ENCODE data around the gene PHAF1.

The PHAF1 gene

GRCh38 chr16:67186550-67186950 is 76.8 kb downstream of the PHAF1 start:
- TF ChIP-seq NFIC (IDR thresholded peaks at IDR 0.05) (no peak), YY1 (IDR thresholded peaks at IDR 0.05; ENCODE audit: low read depth) (no peak), EP300 (IDR thresholded peaks at IDR 0.05; ENCODE audit: borderline replicate concordance) (no peak), RAD21 (IDR thresholded peaks at IDR 0.05; ENCODE audit: low read depth) (no peak), EGR1 (IDR thresholded peaks at IDR 0.05) (no peak), TAF1 (IDR thresholded peaks at IDR 0.05; ENCODE audit: low read depth) (no peak), ZBTB7A (IDR thresholded peaks at IDR 0.05; ENCODE audit: low read depth) (no peak), TCF12 (IDR thresholded peaks at IDR 0.05; ENCODE audit: low read depth) (no peak), CREB1 (IDR thresholded peaks at IDR 0.05; ENCODE audit: low read depth) (no peak), FOXM1 (IDR thresholded peaks at IDR 0.05; ENCODE audit: borderline replicate concordance, low read depth) (no peak), MAX (IDR thresholded peaks at IDR 0.05) (no peak), TEAD4 (IDR thresholded peaks at IDR 0.05) (no peak), CEBPB (IDR thresholded peaks at IDR 0.05) (no peak), REST (IDR thresholded peaks at IDR 0.05; ENCODE audit: low read depth) (no peak)
- TF ChIP-seq, protein P1, sequence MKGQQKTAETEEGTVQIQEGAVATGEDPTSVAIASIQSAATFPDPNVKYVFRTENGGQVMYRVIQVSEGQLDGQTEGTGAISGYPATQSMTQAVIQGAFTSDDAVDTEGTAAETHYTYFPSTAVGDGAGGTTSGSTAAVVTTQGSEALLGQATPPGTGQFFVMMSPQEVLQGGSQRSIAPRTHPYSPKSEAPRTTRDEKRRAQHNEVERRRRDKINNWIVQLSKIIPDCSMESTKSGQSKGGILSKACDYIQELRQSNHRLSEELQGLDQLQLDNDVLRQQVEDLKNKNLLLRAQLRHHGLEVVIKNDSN (IDR thresholded peaks at IDR 0.05) = no peak

DNA sequence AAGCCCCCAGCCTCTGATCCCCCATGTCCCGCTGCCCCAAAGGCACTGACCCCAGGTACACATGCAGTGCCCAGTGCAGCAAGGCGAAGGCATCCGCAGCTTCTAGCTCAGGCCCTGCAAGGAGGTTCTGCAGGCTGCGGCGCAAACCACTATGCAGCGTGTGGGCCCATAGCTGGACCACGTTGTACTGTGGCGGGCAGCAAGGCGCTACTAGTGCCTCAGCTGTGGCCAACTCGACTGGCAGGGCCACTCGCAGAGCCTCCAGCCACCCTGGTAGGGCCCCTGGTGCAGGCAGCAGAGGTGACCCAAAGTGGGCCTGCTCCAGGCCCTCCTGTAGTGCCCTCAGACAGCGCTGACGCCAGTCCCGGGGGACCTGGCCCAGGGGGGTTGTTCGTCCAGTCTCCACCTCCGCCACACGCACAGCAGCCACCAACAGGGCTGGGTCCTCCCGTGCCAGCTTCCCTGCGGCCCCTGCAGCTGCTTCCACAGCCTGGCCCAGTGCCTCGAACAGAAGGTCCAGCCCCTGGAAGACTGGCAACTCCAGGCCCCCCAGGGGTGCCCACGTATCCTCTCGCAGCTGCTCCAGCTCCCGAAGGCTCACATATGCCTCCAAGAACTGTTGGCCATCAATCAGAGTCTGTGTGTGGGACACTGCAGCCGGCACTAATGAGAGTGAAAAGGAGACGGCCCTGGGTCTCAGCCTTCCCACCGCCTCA is 77.6 kb downstream of the PHAF1 start:
- TF ChIP-seq CEBPB (IDR thresholded peaks at IDR 0.05) (no peak), YY1 (IDR thresholded peaks at IDR 0.05; ENCODE audit: low read depth) (no peak), REST (IDR thresholded peaks at IDR 0.05; ENCODE audit: low read depth) (no peak), TEAD4 (IDR thresholded peaks at IDR 0.05) (no peak), FOXM1 (IDR thresholded peaks at IDR 0.05; ENCODE audit: borderline replicate concordance, low read depth) (no peak), TAF1 (IDR thresholded peaks at IDR 0.05; ENCODE audit: low read depth) (no peak), NFIC (IDR thresholded peaks at IDR 0.05) (no peak), RAD21 (IDR thresholded peaks at IDR 0.05; ENCODE audit: low read depth) (no peak), EGR1 (IDR thresholded peaks at IDR 0.05) (no peak), CREB1 (IDR thresholded peaks at IDR 0.05; ENCODE audit: low read depth) (no peak), ZBTB7A (IDR thresholded peaks at IDR 0.05; ENCODE audit: low read depth) (no peak)
- TF ChIP-seq, protein P1 (IDR thresholded peaks at IDR 0.05) = no peak

GRCh38 chr16:67188323-67188722 is 78.6 kb downstream of the PHAF1 start:
- TF ChIP-seq, protein P1 (IDR thresholded peaks at IDR 0.05) = no peak
- TF ChIP-seq TAF1 (IDR thresholded peaks at IDR 0.05; ENCODE audit: low read depth) (no peak), NFIC (IDR thresholded peaks at IDR 0.05) (no peak), CEBPB (IDR thresholded peaks at IDR 0.05) (no peak), RAD21 (IDR thresholded peaks at IDR 0.05; ENCODE audit: low read depth) (no peak), ZBTB7A (IDR thresholded peaks at IDR 0.05; ENCODE audit: low read depth) (no peak), MAX (IDR thresholded peaks at IDR 0.05) (no peak), YY1 (IDR thresholded peaks at IDR 0.05; ENCODE audit: low read depth) (no peak), EP300 (IDR thresholded peaks at IDR 0.05; ENCODE audit: borderline replicate concordance) (no peak), FOXM1 (IDR thresholded peaks at IDR 0.05; ENCODE audit: borderline replicate concordance, low read depth) (no peak), EGR1 (IDR thresholded peaks at IDR 0.05) (no peak), CREB1 (IDR thresholded peaks at IDR 0.05; ENCODE audit: low read depth) (no peak)

DNA sequence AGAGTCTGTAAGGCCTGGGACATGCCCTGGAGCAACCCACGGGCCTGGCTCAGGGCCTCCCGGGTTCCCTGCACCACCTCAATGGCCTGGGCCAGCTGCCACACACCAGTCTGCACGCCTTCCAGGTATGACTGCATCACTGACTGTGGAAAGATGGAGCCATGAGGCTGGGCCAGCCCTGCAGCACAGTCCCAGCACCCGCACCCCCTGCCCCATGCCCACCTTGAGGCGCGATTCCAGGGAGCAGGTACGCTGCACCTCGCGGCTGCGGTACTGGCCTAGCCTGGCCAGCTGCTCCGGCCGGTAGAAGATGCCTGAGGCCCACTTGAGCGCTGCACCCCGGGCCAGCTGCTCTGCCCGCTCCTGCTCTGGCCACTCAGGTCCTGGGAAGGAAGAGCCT is 79.1 kb downstream of the PHAF1 start:
- TF ChIP-seq TEAD4 (IDR thresholded peaks at IDR 0.05) (no peak), TCF12 (IDR thresholded peaks at IDR 0.05; ENCODE audit: low read depth) (no peak), EP300 (IDR thresholded peaks at IDR 0.05; ENCODE audit: borderline replicate concordance) (no peak), CREB1 (IDR thresholded peaks at IDR 0.05; ENCODE audit: low read depth) (no peak), CEBPB (IDR thresholded peaks at IDR 0.05) (no peak), EGR1 (IDR thresholded peaks at IDR 0.05) (no peak), RAD21 (IDR thresholded peaks at IDR 0.05; ENCODE audit: low read depth) (no peak), REST (IDR thresholded peaks at IDR 0.05; ENCODE audit: low read depth) (no peak), NFIC (IDR thresholded peaks at IDR 0.05) (no peak), YY1 (IDR thresholded peaks at IDR 0.05; ENCODE audit: low read depth) (no peak), ZBTB7A (IDR thresholded peaks at IDR 0.05; ENCODE audit: low read depth) (no peak), FOXM1 (IDR thresholded peaks at IDR 0.05; ENCODE audit: borderline replicate concordance, low read depth) (no peak)
- TF ChIP-seq, protein P1 (IDR thresholded peaks at IDR 0.05) = no peak

All from Ishikawa (cell line).